LNCaP clone FGC (cell line): ENCODE results near the gene CRKL.

Experiments
- DNase-seq: peaks from one replicate; pipeline ENCODE4 v3.0.0-alpha.2; 2011; ENCODE audit warnings: low read depth
- H3K4me3 ChIP-seq: 2 replicates; pipeline ENCODE4 v1.5.1; 2011; ENCODE audit warnings: mild to moderate bottlenecking, low read depth, low read length, control low read depth
- TF ChIP-seq, protein P1 (sequence below): IDR thresholded peaks from 2 replicates; pipeline ENCODE4 v1.5.1; 2012; ENCODE audit warnings: mild to moderate bottlenecking; ENCODE audit not compliant: control insufficient read depth, insufficient read depth; ENCODE audit errors: extremely low read depth

Gene CRKL

DNA sequence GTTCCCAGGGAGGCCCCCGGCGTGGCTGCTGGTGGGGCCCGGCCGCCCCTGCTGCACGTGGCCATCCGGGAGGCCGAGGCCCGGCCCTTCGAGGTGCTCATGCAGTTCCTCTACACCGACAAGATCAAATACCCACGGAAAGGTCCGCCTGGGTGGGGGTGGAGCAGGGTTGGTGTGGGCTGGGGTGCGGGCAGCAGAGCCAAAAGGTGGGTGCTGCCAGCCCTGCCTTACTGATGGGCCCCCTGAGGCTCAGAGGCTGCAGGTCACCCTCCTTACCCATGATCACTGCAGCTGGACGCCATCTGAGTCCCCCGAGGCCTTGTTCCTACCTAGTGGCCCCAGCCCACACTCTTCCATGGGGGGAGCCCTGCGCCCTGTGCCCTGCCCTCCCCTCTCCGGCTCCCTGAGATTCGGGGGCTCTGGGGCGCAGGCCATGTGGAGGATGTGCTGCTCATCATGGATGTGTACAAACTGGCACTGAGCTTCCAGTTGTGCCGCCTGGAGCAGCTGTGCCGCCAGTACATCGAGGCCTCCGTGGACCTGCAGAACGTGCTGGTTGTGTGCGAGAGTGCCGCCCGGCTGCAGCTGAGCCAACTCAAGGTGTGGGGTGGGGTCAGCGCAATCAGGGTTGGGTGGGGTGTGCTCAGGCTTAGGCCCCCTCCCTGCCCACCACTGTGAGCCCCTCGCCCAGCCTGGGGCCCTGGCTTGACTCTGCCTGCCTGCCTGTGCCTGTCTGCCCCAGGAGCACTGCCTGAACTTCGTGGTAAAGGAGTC is 77.1 kb downstream of the CRKL start:
- no peak for DNase-seq
- TF ChIP-seq, protein P1, sequence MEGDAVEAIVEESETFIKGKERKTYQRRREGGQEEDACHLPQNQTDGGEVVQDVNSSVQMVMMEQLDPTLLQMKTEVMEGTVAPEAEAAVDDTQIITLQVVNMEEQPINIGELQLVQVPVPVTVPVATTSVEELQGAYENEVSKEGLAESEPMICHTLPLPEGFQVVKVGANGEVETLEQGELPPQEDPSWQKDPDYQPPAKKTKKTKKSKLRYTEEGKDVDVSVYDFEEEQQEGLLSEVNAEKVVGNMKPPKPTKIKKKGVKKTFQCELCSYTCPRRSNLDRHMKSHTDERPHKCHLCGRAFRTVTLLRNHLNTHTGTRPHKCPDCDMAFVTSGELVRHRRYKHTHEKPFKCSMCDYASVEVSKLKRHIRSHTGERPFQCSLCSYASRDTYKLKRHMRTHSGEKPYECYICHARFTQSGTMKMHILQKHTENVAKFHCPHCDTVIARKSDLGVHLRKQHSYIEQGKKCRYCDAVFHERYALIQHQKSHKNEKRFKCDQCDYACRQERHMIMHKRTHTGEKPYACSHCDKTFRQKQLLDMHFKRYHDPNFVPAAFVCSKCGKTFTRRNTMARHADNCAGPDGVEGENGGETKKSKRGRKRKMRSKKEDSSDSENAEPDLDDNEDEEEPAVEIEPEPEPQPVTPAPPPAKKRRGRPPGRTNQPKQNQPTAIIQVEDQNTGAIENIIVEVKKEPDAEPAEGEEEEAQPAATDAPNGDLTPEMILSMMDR = no peak
- no peak overlapping the region for H3K4me3 ChIP-seq

DNA sequence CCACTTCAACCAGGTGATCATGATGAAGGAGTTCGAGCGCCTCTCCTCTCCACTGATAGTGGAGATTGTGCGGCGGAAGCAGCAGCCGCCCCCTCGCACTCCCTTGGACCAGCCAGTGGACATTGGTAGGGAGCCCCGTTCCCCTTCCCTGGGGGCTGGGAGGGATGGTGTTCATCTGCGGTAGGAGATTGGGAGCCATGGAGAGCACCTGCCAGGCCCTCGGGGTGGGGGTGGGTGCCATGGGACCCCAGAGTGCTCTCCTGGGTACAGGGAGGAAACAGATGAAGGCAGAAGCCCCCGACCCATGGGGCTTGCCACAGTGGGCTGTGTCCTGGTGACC is 77.7 kb downstream of the CRKL start:
- TF ChIP-seq, protein P1 = no peak
- no peak overlapping the region for H3K4me3 ChIP-seq
- no peak for DNase-seq

DNA sequence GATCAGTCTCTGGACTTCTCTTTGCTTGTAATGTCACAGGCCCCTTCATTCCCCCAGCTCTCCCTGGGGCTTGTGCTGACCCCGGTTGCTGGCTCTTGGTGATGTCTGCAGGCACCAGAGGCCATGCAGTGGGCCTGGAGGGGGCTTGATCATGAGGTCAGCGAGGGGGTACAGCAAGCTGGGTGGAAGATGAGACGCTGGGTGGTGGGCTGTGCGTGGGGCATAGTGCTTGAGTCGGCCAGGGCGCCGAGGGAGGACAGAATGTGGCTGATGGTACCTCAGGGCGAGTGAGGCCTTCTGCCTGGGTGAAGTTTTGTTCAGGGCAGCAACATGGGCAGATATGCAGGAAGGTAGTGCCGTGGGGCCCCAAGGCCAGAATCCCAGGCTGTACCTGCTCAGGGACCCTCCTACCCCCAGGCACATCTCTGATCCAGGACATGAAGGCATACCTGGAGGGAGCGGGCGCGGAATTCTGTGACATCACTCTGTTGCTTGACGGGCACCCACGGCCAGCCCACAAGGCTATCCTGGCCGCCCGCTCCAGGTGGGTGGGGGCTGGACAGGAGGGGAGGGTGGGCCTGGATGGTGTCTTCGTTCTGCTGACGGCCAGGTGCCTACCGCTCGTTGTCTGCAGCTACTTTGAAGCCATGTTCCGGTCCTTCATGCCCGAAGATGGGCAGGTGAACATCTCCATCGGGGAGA is 78.3 kb downstream of the CRKL start:
- H3K4me3 ChIP-seq = no peak overlapping the region
- no peak for DNase-seq
- TF ChIP-seq, protein P1 = no peak

GRCh38 chr22:20996031-20996410 is 78.8 kb downstream of the CRKL start:
- no peak for DNase-seq
- H3K4me3 ChIP-seq = no peak overlapping the region
- TF ChIP-seq, protein P1 = no peak

GRCh38 chr22:20996598-20997535 is 79.7 kb downstream of the CRKL start:
- no peak for DNase-seq
- TF ChIP-seq, protein P1 = no peak
- no peak overlapping the region for H3K4me3 ChIP-seq

GRCh38 chr22:20997536-20998257 is 80.5 kb downstream of the CRKL start:
- no peak overlapping the region for H3K4me3 ChIP-seq
- TF ChIP-seq, protein P1 = no peak
- DNase-seq = no peak
